ENCODE results near the gene POM121L2.

Gene POM121L2

GRCh38 chr6:27311806-27312145 is 297 bp downstream of the POM121L2 start:
- no peaks in the 10 kb centered on the region; the same call in 1 of the 2 replicates for H3K4me1 ChIP-seq
- no peaks in the 10 kb centered on the region for H3K27me3 ChIP-seq (ENCODE audit: low read depth)
- H3K36me3 ChIP-seq (replicated peaks) = no peaks in the 10 kb centered on the region
- in situ Hi-C loops (cut with MboI; ENCODE audit: low sequenced_read_pairs) = no loop called here
- no peak for DNase-seq (ENCODE audit: low spot score in 2 of 2)
- H3K9me3 ChIP-seq = no peaks in the 10 kb centered on the region
- H3K4me3 ChIP-seq = no peak overlapping the region

GRCh38 chr6:27303613-27304272 is 8.3 kb downstream of the POM121L2 start:
- Histone ChIP-seq H3K9me3 (no peaks in the 10 kb centered on the region), H3K4me1 (no peaks in the 10 kb centered on the region; the same call in 1 of the 2 replicates), H3K27me3 (ENCODE audit: low read depth) (no peaks in the 10 kb centered on the region), H3K4me3 (no peak overlapping the region), H3K36me3 (replicated peaks) (no peaks in the 10 kb centered on the region)
- no peak for DNase-seq (ENCODE audit: low spot score in 2 of 2)
- in situ Hi-C loops (cut with MboI; ENCODE audit: low sequenced_read_pairs) = no loop called here

- no peak overlapping the region for H3K4me3 ChIP-seq
- peaks cover 4% of the 10 kb centered on the region; the same call in 1 of the 2 replicates for H3K4me1 ChIP-seq
- in situ Hi-C loops (cut with MboI; ENCODE audit: low sequenced_read_pairs) = no loop called here
- no peaks in the 10 kb centered on the region for H3K27me3 ChIP-seq (ENCODE audit: low read depth)
- peak; percentile 39 to 67 for DNase-seq (ENCODE audit: low spot score in 2 of 2)
- no peaks in the 10 kb centered on the region for H3K9me3 ChIP-seq
- no peaks in the 10 kb centered on the region for H3K36me3 ChIP-seq (replicated peaks)
Measured at GRCh38 chr6:27297857-27298730, 14.0 kb downstream of the POM121L2 start.

- Histone ChIP-seq H3K4me1 (peaks cover 4% of the 10 kb centered on the region; the same call in 1 of the 2 replicates), H3K36me3 (replicated peaks) (no peaks in the 10 kb centered on the region), H3K4me3 (no peak overlapping the region), H3K9me3 (no peaks in the 10 kb centered on the region), H3K27me3 (ENCODE audit: low read depth) (no peaks in the 10 kb centered on the region)
- in situ Hi-C loops (cut with MboI; ENCODE audit: low sequenced_read_pairs) = no loop called here
- no peak for DNase-seq (ENCODE audit: low spot score in 2 of 2)
Measured at GRCh38 chr6:27297484-27297856, 14.6 kb downstream of the POM121L2 start.

- in situ Hi-C loops (cut with MboI; ENCODE audit: low sequenced_read_pairs) = no loop called here
- no peak for DNase-seq (ENCODE audit: low spot score in 2 of 2)
- Histone ChIP-seq H3K4me1 (peaks cover 4% of the 10 kb centered on the region; the same call in 1 of the 2 replicates), H3K9me3 (no peaks in the 10 kb centered on the region), H3K36me3 (replicated peaks) (no peaks in the 10 kb centered on the region), H3K27me3 (ENCODE audit: low read depth) (no peaks in the 10 kb centered on the region), H3K4me3 (no peak overlapping the region)
Measured at GRCh38 chr6:27296106-27296783, 15.8 kb downstream of the POM121L2 start.

GRCh38 chr6:27295301-27296079 is 16.6 kb downstream of the POM121L2 start:
- H3K4me3 ChIP-seq = peak overlapping the region; percentile 25; the same call in 1 of the 2 replicates
- no peaks in the 10 kb centered on the region for H3K36me3 ChIP-seq (replicated peaks)
- in situ Hi-C loops (cut with MboI; ENCODE audit: low sequenced_read_pairs) = no loop called here
- no peaks in the 10 kb centered on the region for H3K27me3 ChIP-seq (ENCODE audit: low read depth)
- peak; percentile 57 to 65 for DNase-seq (ENCODE audit: low spot score in 2 of 2)
- H3K9me3 ChIP-seq = no peaks in the 10 kb centered on the region
- H3K4me1 ChIP-seq = peaks cover 4% of the 10 kb centered on the region; the same call in 1 of the 2 replicates

- Histone ChIP-seq H3K36me3 (replicated peaks) (no peaks in the 10 kb centered on the region), H3K27me3 (ENCODE audit: low read depth) (no peaks in the 10 kb centered on the region), H3K4me3 (peak overlapping the region; percentile 25), H3K4me1 (peaks cover 4% of the 10 kb centered on the region; the same call in 1 of the 2 replicates), H3K9me3 (no peaks in the 10 kb centered on the region)
- in situ Hi-C loops (cut with MboI; ENCODE audit: low sequenced_read_pairs) = no loop called here
- DNase-seq (ENCODE audit: low spot score in 2 of 2) = peak in 1 of 2 experiments; percentile 2
Measured at GRCh38 chr6:27294409-27294808, 17.7 kb downstream of the POM121L2 start.

- peak; percentile 48 to 73 for DNase-seq (ENCODE audit: low spot score in 2 of 2)
Measured at GRCh38 chr6:27293436-27294098, 18.5 kb downstream of the POM121L2 start.

GRCh38 chr6:27290850-27291208 is 21.2 kb downstream of the POM121L2 start:
- Histone ChIP-seq H3K36me3 (replicated peaks) (no peaks in the 10 kb centered on the region), H3K4me1 (peaks cover 4% of the 10 kb centered on the region; the same call in 1 of the 2 replicates), H3K4me3 (no peak overlapping the region), H3K9me3 (no peaks in the 10 kb centered on the region; the same call in 1 of the 2 replicates), H3K27me3 (ENCODE audit: low read depth) (no peaks in the 10 kb centered on the region)
- in situ Hi-C loops (cut with MboI; ENCODE audit: low sequenced_read_pairs) = no loop called here
- DNase-seq (ENCODE audit: low spot score in 2 of 2) = no peak

More at GRCh38 chr6:27293436-27294098, 18.5 kb downstream of the POM121L2 start:
- peak overlapping the region; percentile 25 for H3K4me3 ChIP-seq
- H3K36me3 ChIP-seq (replicated peaks) = no peaks in the 10 kb centered on the region
- in situ Hi-C loops (cut with MboI; ENCODE audit: low sequenced_read_pairs) = no loop called here
- peaks cover 4% of the 10 kb centered on the region; the same call in 1 of the 2 replicates for H3K4me1 ChIP-seq
- H3K27me3 ChIP-seq (ENCODE audit: low read depth) = no peaks in the 10 kb centered on the region
- H3K9me3 ChIP-seq = no peaks in the 10 kb centered on the region

GRCh38 chr6:27290065-27290849 is 21.8 kb downstream of the POM121L2 start:
- no peak overlapping the region for H3K4me3 ChIP-seq
- peaks cover 4% of the 10 kb centered on the region; the same call in 1 of the 2 replicates for H3K4me1 ChIP-seq
- H3K36me3 ChIP-seq (replicated peaks) = no peaks in the 10 kb centered on the region
- in situ Hi-C loops (cut with MboI; ENCODE audit: low sequenced_read_pairs) = no loop called here
- DNase-seq (ENCODE audit: low spot score in 2 of 2) = peak in 1 of 2 experiments; percentile 3
- H3K27me3 ChIP-seq (ENCODE audit: low read depth) = no peaks in the 10 kb centered on the region
- no peaks in the 10 kb centered on the region; the same call in 1 of the 2 replicates for H3K9me3 ChIP-seq

GRCh38 chr6:27288136-27289044 is 23.7 kb downstream of the POM121L2 start:
- in situ Hi-C loops (cut with MboI; ENCODE audit: low sequenced_read_pairs) = no loop called here
- Histone ChIP-seq H3K9me3 (no peaks in the 10 kb centered on the region; the same call in 1 of the 2 replicates), H3K27me3 (ENCODE audit: low read depth) (no peaks in the 10 kb centered on the region), H3K4me1 (peaks cover 4% of the 10 kb centered on the region; the same call in 1 of the 2 replicates), H3K36me3 (replicated peaks) (no peaks in the 10 kb centered on the region), H3K4me3 (no peak overlapping the region)
- DNase-seq (ENCODE audit: low spot score in 2 of 2) = no peak
